Activated naive CD8-positive, alpha-beta T cell treated with anti-CD3 and anti-CD28 coated beads, Interleukin-2, amount 10 ng/mL, durations not matched to agents 7 days and 5 days (primary cell): ENCODE data around the gene E2F8. TPM values are rescaled to one million over a fixed set of nuclear protein-coding genes. Genes with fewer than 3 reads are reported as not detected.

Experiments used
- ATAC-seq: fragments of 150-1000 bp; cut with Tn5 transposase; one replicate; pipeline ENCODE4 v1.10.0; 2021; ENCODE audit warnings: low read depth, moderate library complexity
- POLR2A ChIA-PET: fragments of 350-600 bp; sonication (Branson Sonifier 250); formaldehyde crosslinking; loops from one replicate; lab custom pipeline; 2021; ENCODE audit warnings: antibody characterized with exemption; lab: Charles Lee
- DNase-seq: peaks from one replicate; pipeline ENCODE4 v3.0.0; 2021
- H3K27ac Mint-ChIP-seq: one replicate; pipeline ENCODE4 v1.8.0; 2022; ENCODE audit warnings: mild to moderate bottlenecking, mixed read lengths
- H3K27me3 Mint-ChIP-seq: one replicate; pipeline ENCODE4 v1.8.0; 2022; ENCODE audit warnings: mild to moderate bottlenecking, moderate library complexity, mixed read lengths
- H3K36me3 Mint-ChIP-seq: one replicate; pipeline ENCODE4 v1.8.0; 2021; ENCODE audit warnings: mild to moderate bottlenecking, mixed read lengths
- H3K4me1 Mint-ChIP-seq: one replicate; pipeline ENCODE4 v1.8.0; 2021; ENCODE audit warnings: mixed read lengths
- H3K4me3 Mint-ChIP-seq: one replicate; pipeline ENCODE4 v1.8.0; 2022; ENCODE audit warnings: mild to moderate bottlenecking, moderate library complexity, mixed read lengths
- H3K9me3 Mint-ChIP-seq: one replicate; pipeline ENCODE4 v1.8.0; 2021; ENCODE audit warnings: mixed read lengths
- total RNA-seq, 2 experiments: library from RNA; stranded (reverse); gene quantifications; one replicate each; pipeline ENCODE4 v1.2.3, GENCODE V29; 2021

E2F8 gene
- total RNA-seq, 2 experiments from 2014 or later: 26.9 to 27.0 TPM

DNA sequence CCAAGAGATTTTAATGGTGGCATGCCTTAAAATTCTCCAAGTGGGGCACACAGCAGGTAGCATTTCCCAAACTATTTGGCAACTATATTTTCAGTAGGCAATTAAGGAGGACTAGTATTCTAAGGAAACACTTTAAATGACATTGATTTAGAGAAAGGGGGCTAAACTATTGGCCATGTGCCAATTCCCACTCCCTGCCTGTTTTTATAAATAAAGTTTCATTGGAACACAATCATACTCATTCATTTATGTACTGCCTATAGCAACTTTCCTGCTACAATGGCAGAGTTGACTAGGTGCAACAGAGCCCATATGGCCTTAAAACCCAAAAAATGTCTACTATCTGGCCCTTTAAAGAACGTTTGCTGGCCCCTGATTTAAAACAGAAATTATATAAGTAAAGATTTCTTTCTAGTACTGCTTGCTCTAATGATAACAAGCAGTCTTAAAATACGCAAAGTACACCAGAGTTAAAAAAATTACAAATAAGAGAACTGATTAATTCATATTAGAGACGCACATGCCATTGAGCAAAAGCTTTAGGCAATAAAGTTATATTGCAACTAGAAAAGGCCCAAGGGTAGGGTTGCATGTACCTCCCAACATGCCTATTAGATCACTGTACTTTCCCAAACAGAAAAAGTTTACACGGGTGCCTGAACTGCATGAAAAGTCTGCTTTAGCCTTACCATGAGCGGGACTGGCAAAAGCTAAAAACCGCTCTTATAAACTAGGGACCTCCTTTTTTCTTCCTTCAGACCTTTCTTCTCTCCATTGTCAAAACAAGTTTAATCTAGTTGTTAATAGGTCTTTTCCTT lies 14.2 kb downstream of the E2F8 start:
- H3K4me1 Mint-ChIP-seq: peaks cover 2% of the 10 kb centered on the region
- DNase-seq: no peak
- no peak for ATAC-seq
- H3K27me3 Mint-ChIP-seq: no peaks in the 10 kb centered on the region
- H3K36me3 Mint-ChIP-seq: peaks cover 57% of the 10 kb centered on the region
- no peak overlapping the region for H3K4me3 Mint-ChIP-seq
- POLR2A ChIA-PET: no interaction called here
- H3K27ac Mint-ChIP-seq: no peak overlapping the region
- no peaks in the 10 kb centered on the region for H3K9me3 Mint-ChIP-seq

DNA sequence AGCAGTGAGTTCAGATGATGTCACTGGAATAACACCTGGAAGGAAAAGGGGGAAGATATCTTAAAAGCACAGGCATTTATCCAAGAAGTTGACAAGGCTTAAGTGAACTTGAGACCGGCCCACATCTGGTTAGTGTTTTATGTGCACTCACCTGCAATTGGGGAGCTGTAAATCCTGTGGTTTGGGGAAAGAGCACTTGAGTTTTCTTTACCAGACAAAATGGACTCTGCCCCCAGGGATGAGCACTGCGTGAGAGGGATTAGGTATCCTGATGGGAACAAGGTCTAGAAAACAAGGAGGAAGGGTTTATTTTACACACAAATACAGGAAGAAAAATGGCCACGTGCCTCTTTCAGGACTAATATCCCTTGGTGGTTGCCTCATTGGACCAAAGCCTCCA lies 15.2 kb downstream of the E2F8 start:
- Mint-ChIP-seq H3K27me3 (no peaks in the 10 kb centered on the region), H3K4me3 (no peak overlapping the region), H3K27ac (no peak overlapping the region), H3K9me3 (no peaks in the 10 kb centered on the region), H3K36me3 (peaks cover 52% of the 10 kb centered on the region), H3K4me1 (peaks cover 2% of the 10 kb centered on the region)
- DNase-seq (no peak), ATAC-seq (no peak)
- POLR2A ChIA-PET: no interaction called here

DNA sequence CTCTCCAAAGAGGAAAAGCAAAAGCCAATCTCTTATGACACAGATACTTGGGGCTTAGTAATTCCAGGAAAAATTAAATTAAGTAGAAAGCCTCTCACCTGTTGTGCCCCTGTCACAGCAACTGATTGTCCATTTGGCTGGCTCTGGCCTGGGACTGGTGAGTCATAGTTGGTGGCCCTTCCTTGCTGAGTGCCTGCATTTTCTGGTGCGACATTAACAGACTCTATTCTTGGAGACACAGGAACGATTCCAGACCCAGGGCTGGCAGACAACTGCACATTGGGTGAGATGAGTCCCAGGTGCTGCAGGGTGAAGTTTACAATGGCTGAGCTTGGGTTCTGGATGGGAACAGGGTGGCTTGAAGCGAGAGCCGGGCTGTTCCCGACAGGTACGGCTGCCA lies 15.6 kb downstream of the E2F8 start:
- peaks cover 49% of the 10 kb centered on the region for H3K36me3 Mint-ChIP-seq

DNA sequence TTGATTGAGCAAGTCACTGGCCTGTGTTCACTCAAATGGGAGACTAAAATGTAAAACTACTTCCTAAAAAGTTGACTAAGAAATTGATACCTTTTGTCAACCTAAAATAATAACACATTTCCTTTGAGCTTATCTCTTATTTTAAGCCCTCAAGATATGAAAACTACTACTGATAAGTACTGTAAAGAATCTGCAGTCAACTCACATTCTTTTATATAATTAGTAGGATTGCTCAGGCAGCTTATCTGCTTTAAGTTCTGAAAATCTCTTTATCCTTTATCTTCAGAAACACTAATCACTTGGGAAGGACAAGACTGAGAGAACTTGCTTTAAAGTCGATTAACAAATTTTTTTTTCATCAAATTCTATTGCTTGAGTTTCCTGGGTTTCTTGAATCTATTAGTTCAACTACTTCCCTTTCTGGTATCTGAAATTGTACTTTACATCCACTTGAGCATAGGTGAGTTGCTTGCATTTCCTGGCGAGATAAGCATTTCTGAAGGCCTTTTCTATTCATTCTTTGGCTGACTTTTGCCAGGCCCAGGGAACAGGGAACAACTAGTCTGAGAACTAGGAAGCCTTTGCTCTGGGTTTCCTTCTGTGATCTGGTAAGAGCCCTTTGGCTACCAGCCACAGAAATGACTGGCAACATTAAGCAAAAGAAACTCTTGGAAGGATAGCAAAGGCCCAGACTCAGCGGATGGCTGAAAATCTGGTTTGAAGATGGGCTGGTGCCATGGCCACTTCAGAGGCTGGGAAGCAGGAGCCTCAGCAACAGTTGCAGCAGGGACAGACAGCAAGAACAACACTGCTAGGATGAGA lies 19.6 kb downstream of the E2F8 start:
- H3K4me3 Mint-ChIP-seq: no peak overlapping the region
- no peaks in the 10 kb centered on the region for H3K4me1 Mint-ChIP-seq
- H3K27ac Mint-ChIP-seq: no peak overlapping the region
- POLR2A ChIA-PET: no interaction called here
- ATAC-seq (no peak), DNase-seq (no peak)
- H3K36me3 Mint-ChIP-seq: peaks cover 32% of the 10 kb centered on the region
- no peaks in the 10 kb centered on the region for H3K9me3 Mint-ChIP-seq
- H3K27me3 Mint-ChIP-seq: peaks cover 6% of the 10 kb centered on the region

More for the DNA sequence above, 15.6 kb downstream of the E2F8 start:
- no peaks in the 10 kb centered on the region for H3K9me3 Mint-ChIP-seq
- H3K27me3 Mint-ChIP-seq: no peaks in the 10 kb centered on the region
- no peak overlapping the region for H3K4me3 Mint-ChIP-seq
- ATAC-seq: no peak
- H3K27ac Mint-ChIP-seq: no peak overlapping the region
- H3K4me1 Mint-ChIP-seq: peaks cover 1% of the 10 kb centered on the region
- no peak for DNase-seq
- POLR2A ChIA-PET: interaction anchor here (0.5 to 0.8 kb wide), 2 partner anchors 9 to 701 kb away, joined by 3 read pairs; no protein-coding TSS in a partner anchor

DNA sequence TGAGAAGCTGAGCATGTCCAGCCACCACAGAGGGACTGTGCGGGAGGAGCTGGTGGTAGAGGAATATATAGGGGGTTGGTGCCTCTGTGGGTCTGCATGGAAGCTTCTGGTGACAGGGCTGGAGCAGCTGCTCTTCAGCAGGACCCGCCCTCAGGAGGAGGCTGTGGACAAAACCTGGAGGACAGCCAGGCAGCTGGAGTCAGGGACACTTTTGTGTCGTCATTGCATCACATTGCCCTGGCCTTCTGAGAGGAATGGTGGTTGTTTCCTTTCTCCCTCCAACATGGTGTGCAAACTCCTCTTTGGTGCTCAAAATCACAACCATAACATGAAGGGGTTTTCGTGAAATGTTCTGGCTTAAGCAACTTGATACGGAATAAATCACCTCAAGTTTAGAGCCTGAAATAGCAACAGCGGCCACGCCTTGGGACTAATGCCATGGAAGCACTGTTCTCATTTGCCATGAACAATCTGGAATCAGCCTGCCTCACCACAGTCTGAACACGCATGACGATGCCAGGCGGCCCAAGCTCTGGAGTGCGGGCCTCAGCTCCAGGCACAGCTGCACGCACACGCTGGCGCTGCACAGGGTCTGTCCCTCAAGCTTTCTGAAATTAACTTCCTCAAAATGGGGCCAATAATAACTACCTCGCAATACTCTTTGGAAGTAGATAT lies 21.8 kb downstream of the E2F8 start:
- Mint-ChIP-seq H3K4me1 (no peaks in the 10 kb centered on the region), H3K9me3 (no peaks in the 10 kb centered on the region), H3K27me3 (peaks cover 14% of the 10 kb centered on the region), H3K4me3 (no peak overlapping the region), H3K36me3 (peaks cover 13% of the 10 kb centered on the region), H3K27ac (no peak overlapping the region)
- POLR2A ChIA-PET: no interaction called here
- ATAC-seq (no peak), DNase-seq (no peak)

DNA sequence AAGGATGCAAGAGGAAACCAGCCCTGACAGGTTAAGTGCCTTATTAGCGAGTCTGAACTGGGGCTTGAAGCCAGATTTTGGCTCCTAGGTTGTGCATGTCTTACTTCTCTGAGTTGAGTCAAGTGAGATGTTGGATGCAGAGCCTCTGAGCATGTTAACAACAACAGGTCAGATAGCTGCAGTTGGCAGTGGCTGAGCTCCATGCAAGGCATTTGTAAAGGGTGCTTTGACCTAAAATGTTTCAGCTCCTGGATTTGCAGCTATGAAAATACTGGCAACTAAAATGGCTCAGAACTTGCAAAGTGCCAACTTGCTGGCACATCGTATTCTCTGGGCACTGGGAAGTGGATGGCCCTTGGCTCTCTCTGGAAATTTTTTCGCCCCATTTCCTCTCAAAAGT lies 22.5 kb downstream of the E2F8 start:
- Mint-ChIP-seq H3K36me3 (peaks cover 10% of the 10 kb centered on the region), H3K27me3 (peaks cover 20% of the 10 kb centered on the region), H3K4me3 (no peak overlapping the region), H3K27ac (no peak overlapping the region), H3K9me3 (no peaks in the 10 kb centered on the region), H3K4me1 (no peaks in the 10 kb centered on the region)
- POLR2A ChIA-PET: no interaction called here
- no peak for ATAC-seq
- no peak for DNase-seq

DNA sequence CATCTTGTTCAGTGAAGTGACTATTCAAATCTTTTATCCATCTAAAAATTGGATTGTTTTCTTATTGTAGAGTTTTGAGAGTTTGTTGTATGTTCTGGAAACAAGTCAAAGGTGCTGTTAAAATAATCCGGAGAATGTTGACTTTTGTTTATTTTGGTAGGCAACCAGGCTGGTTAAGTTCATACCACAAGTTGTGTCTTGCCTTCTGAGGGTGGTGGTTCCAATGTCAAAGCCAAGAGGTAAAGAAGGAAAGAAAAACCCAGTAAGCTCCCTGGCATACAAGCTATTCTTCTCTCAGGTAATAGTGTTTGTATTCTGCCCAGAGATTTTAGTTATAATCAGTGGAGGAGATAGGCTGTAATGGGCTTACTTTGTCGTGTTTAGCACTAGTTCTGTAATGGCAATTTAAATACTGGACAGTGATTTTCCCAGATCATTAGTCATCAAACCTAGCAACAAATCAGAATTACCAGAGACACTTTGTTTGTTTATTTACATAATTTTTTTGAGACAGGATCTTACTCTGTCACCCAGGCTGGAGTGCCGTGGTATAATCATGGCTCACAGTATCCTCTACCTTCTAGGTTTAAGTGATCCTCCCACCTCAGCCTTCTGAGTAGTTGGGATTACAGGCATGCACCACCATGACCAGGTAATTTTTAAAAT lies 23.9 kb downstream of the E2F8 start:
- peaks cover 25% of the 10 kb centered on the region for H3K27me3 Mint-ChIP-seq
- no peak for DNase-seq
- no peak for ATAC-seq
- H3K4me1 Mint-ChIP-seq: no peaks in the 10 kb centered on the region
- POLR2A ChIA-PET: no interaction called here
- no peak overlapping the region for H3K4me3 Mint-ChIP-seq
- H3K27ac Mint-ChIP-seq: no peak overlapping the region
- H3K36me3 Mint-ChIP-seq: no peaks in the 10 kb centered on the region
- no peaks in the 10 kb centered on the region for H3K9me3 Mint-ChIP-seq

DNA sequence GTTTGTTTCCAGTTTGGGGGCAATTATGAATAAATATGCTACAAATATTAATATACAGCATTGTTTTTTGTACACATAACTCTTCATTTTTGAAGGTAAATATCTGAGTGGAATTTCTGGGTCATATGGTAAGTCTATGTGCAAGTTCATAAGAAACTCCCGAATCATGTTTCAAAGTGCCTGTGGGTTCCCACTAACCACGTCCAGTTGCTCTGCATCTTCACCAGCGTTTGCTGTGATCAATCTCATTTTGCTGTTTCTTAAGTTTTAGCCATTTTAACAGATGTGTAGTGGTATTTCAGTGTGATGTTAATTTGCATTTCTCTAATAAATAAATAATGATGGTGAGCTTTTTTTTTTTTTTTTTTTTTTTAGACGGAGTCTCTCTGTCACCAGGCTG lies 24.7 kb downstream of the E2F8 start:
- no peaks in the 10 kb centered on the region for H3K4me1 Mint-ChIP-seq
- H3K27me3 Mint-ChIP-seq: peaks cover 25% of the 10 kb centered on the region
- no peaks in the 10 kb centered on the region for H3K36me3 Mint-ChIP-seq
- POLR2A ChIA-PET: no interaction called here
- ATAC-seq (no peak), DNase-seq (no peak)
- no peaks in the 10 kb centered on the region for H3K9me3 Mint-ChIP-seq
- no peak overlapping the region for H3K4me3 Mint-ChIP-seq
- H3K27ac Mint-ChIP-seq: no peak overlapping the region

DNA sequence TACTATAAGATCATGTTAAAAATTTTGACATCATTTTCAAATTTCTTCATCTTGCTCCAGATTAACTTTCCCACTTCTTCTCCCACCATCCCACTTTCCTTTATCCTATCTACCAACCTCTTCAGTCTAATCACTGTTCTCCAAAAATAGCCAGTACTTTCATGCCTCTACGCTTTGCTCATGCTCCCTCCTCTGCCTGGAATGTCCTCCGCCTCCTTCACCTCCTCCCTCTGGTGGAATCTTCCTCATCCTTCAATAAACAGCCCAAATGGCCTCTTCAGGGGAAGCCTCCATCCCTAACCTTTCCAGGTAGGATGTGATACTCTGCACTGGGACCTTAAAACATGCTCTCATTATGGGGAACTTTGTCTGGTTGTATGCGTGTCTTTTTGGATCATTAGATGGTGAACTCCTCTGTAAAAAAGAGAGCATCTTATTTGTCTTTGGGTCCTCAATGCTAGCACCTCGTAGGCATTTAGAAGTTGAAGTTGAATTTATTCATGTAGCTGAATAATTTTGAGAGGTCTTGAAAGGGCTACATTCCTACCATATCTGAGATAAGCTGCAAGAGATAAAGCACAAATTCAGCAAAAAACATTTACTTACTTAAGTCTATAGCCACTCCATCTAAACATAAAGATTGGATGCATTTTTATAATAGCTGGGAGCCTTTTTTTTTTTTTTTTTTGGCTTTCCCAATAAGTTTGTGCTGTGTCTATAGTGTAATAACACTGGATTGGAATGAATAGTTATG lies 31.0 kb downstream of the E2F8 start:
- POLR2A ChIA-PET: no interaction called here
- DNase-seq: no peak
- no peak overlapping the region for H3K4me3 Mint-ChIP-seq
- no peak overlapping the region for H3K27ac Mint-ChIP-seq
- H3K27me3 Mint-ChIP-seq: peaks cover 18% of the 10 kb centered on the region
- no peak for ATAC-seq
- H3K9me3 Mint-ChIP-seq: no peaks in the 10 kb centered on the region
- no peaks in the 10 kb centered on the region for H3K4me1 Mint-ChIP-seq
- no peaks in the 10 kb centered on the region for H3K36me3 Mint-ChIP-seq

DNA sequence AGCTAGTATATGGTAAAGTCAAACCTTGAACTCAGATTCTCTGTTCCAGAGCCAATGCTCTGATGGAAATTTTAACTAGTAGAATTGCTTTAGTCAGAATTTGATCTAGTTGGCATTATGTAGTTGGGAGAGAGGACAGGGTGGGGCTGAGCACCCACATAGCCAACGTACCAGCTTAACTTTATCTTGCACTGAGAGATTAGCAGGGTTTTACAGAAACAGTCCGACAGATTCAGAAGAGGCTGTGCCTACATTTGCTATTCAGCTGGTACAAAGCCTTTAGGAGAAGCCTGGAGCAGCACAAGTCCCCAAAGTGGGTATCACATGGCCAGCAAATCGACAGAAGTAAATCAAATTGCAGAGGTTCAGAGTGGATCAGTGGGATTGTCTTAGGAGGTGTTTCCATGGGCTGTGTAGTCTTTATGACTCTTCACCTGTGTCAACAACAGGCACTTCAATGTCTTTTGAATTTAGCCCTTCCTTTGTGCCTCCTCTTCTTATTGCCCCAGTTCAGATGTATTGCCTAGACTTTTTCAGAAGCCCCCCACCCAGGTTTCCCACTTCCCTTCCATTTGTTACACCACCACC lies 31.7 kb downstream of the E2F8 start:
- DNase-seq (no peak), ATAC-seq (no peak)
- H3K27me3 Mint-ChIP-seq: peaks cover 16% of the 10 kb centered on the region
- no peaks in the 10 kb centered on the region for H3K36me3 Mint-ChIP-seq
- H3K4me3 Mint-ChIP-seq: no peak overlapping the region
- H3K27ac Mint-ChIP-seq: no peak overlapping the region
- POLR2A ChIA-PET: no interaction called here
- H3K9me3 Mint-ChIP-seq: no peaks in the 10 kb centered on the region
- H3K4me1 Mint-ChIP-seq: no peaks in the 10 kb centered on the region

DNA sequence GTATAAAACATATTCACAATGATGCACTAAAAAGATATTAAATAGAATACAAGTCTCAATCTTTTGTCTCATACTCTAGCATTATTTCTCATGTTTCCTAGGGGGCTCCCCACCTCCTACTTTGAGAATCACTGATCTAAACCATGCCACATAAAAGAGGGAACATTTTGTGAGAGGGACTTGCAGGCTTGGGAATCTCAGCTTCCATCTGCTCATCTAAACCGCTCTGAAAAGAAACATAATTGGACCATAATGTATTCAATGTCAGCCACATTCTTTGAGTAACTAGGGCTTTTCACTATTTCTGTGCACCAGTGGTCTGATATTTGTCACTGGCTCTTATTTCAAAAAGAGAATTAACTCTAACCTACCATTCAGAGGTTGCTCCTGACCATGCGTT lies 32.6 kb downstream of the E2F8 start:
- Mint-ChIP-seq H3K36me3 (no peaks in the 10 kb centered on the region), H3K27me3 (peaks cover 9% of the 10 kb centered on the region), H3K4me1 (no peaks in the 10 kb centered on the region)

DNA sequence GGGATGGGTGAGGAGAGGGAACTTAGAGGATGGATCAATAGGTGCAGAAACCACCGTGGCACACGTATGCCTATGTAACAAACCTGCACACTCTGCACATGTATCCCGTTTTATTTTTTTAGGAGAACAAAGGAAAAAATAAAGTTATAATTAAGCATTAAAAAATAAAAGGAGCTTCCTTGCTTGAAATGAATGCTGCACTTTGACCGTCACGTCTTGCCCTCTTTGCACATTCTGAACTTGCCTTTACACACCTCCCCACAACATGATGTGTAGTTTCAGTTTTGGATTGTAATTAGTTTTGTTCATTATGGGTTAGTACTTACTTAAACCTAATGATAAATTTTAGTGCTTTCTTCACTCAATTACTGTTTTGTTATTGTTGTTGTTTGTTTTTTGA lies 35.9 kb downstream of the E2F8 start:
- Mint-ChIP-seq H3K9me3 (no peaks in the 10 kb centered on the region), H3K27ac (no peak overlapping the region), H3K27me3 (peaks cover 3% of the 10 kb centered on the region), H3K4me3 (no peak overlapping the region), H3K36me3 (no peaks in the 10 kb centered on the region), H3K4me1 (no peaks in the 10 kb centered on the region)
- POLR2A ChIA-PET: no interaction called here
- ATAC-seq: no peak
- no peak for DNase-seq

More for the DNA sequence above, 32.6 kb downstream of the E2F8 start:
- Mint-ChIP-seq H3K9me3 (no peaks in the 10 kb centered on the region), H3K4me3 (no peak overlapping the region), H3K27ac (no peak overlapping the region)
- DNase-seq (no peak), ATAC-seq (no peak)
- POLR2A ChIA-PET: no interaction called here
